Limb (tissue), 2 donors: ENCODE measurements around the gene IPO4.
A peak's percentile ranks its signal among the peaks of the same experiment; 100 is the strongest.

ENCODE experiments used
- DNase-seq, 2 donors: peaks; one replicate each; pipeline ENCODE4 v3.0.0-alpha.2; 2016; ENCODE audit errors: extremely low spot score in 2 of 2

The IPO4 gene

DNA sequence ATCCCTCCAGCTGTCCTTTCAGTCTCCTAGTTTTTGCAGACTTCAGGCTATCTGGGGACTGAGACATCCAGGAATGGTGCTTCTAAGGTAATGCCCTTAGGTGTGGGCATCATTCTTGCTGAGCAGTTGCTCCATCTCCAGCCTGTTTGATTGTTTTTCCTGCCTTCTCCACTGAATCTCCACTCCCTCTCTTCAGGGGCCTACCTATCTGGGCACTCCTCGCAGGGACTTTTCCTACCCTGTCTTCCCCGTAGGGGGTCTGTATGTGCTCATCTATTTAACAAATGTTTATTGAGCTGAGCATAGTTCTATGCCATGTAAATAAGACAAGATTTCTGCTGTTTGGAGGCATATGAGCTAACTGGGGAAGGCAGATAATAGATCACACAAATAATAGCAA lies 55.6 kb downstream of the IPO4 start:
- DNase-seq, result no peak

DNA sequence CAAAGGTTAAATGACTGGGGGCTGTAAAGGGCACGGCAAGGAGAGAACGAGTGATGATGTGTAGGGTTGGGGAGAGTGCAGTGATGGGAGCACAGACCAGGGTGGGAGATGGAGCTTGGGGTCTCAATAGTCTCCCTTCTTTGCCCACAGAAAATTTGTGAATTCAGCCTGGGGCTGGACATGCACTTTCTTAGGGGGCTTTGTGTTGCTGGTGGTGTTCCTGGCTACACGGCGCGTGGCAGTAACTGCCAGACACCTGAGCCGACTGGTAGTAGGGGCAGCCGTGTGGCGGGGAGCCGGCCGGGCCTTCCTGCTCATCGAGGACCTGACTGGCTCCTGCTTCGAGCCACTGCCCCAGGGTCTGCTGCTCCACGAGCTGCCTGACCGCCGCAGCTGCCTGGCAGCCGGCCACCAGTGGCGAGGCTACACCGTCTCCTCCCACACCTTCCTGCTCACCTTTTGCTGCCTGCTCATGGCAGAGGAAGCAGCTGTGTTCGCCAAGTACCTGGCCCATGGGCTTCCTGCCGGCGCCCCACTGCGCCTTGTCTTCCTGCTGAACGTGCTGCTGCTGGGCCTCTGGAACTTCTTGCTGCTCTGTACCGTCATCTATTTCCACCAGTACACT lies 56.4 kb downstream of the IPO4 start:
- no peak for DNase-seq

DNA sequence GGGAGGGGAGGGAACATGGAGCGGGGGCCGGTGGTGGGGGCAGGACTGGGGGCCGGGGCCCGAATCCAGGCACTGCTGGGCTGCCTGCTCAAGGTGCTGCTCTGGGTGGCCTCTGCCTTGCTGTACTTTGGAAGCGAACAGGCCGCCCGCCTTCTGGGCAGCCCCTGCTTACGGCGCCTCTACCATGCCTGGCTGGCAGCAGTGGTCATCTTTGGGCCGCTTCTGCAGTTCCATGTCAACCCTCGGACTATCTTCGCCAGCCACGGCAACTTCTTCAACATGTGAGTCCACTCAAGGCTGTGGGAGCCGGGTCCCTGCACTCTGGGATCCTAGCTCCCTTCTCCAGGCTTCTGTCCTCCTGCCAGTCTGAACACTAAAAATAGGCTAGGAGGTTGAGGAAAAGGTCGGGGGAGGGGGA lies 57.1 kb downstream of the IPO4 start:
- DNase-seq, result no peak

DNA sequence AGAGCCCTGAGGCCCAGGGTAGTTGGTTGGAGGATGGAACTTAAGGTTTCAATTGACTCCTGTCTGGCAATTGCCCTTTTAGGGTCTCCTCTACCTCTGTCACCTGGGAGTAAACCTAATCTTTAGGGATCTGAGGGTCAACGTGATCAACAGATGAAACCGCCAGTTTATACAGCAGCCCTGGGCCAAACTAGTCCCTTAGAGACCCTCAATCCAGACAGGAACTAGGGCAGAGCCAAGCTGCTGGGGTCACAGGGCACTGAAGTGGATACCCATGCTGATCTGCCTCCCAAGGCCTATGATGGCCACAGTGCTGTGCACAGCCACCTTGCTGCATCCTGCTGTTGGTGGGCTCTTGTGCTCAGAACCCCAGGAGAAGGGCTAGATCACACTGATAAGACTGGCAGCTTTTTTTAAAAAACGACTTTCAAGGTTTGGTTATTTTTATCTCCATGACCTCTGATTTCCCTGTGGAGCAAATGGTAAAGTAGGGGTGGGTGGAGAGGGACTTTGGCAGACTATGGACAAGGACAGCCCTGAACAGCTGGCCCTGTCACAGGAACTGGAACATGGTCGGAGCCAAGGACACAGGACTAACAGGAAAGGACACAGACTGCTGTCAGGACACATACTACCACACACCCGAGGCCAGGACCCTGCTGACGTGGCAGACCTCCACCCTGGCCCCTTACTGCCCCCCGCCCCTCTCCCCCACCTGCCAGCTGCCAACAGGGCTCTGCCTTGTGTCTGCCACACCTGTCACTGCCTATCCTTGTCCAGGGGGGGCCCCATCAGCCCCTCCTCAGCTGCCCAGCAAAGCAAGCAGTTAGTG lies 57.7 kb downstream of the IPO4 start:
- peak; percentile 47 to 63 for DNase-seq

DNA sequence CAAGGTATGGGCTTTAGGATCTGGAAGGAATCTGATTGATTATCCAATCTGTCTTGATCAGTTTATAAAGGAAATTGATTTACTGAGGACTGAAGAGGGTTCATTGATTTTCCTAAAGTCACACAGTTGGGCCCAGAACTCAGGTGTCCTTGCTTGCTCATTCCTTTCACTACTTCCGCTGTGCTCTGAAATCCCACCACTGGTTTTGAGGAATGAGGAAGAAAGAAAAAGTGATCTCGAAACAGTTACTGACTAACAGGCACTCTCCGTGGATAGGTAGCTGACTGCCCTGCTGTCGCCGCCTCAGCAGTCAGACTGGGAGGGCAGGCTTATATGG lies 58.3 kb downstream of the IPO4 start, which contains the start of gene FITM1:
TSS of gene FITM1 (plus strand) at position 280 of the 337 bp plus-strand sequence. CDS start 905 bp downstream, outside the sequence.
- no peak for DNase-seq
